CD14-positive monocyte (primary cell): ENCODE data around the gene ARHGEF9. TPM values are rescaled to one million over a fixed set of nuclear protein-coding genes. Genes with fewer than 3 reads are reported as not detected.

ENCODE experiments used
- DNase-seq, 3 donors: peaks; one replicate each; pipeline ENCODE4 v3.0.0-alpha.2; 2011 to 2022
- H2AFZ ChIP-seq: 2 replicates; pipeline ENCODE4 v1.6.0; 2012; ENCODE audit warnings: mild to moderate bottlenecking, low read depth, low read length, inconsistent platforms; ENCODE audit not compliant: insufficient read depth, poor library complexity, severe bottlenecking
- H3K27ac ChIP-seq, 2 donors: 1 replicate in 1 of 2; 2 replicates in 1 of 2; pipeline ENCODE4 v1.5.1; 2012 to 2013; ENCODE audit warnings: low read length in 2 of 2, control low read depth in 1 of 2, inconsistent platforms in 1 of 2, low read depth in 1 of 2, mild to moderate bottlenecking in 1 of 2
- H3K27me3 ChIP-seq, 2 donors: one replicate each; pipeline versions ENCODE4 v1.6.0 to v1.6.1; 2011 to 2013; ENCODE audit warnings: low read length in 2 of 2; ENCODE audit not compliant: control insufficient read depth in 2 of 2, insufficient read depth in 2 of 2
- H3K36me3 ChIP-seq, 2 donors: replicated peaks in 1 of 2; 1 replicate in 1 of 2; 2 replicates in 1 of 2; pipeline versions ENCODE4 v1.5.1 to v1.6.1; 2012 to 2013; ENCODE audit warnings: low read length in 2 of 2, control low read depth in 1 of 2, inconsistent platforms in 1 of 2, mild to moderate bottlenecking in 1 of 2; ENCODE audit not compliant: insufficient read depth in 2 of 2, control insufficient read depth in 1 of 2
- H3K4me1 ChIP-seq, 2 donors: 1 replicate in 1 of 2; 2 replicates in 1 of 2; pipeline versions ENCODE4 v1.5.1 to v1.6.1; 2012 to 2013; ENCODE audit warnings: low read length in 2 of 2, control low read depth in 1 of 2, inconsistent platforms in 1 of 2, mild to moderate bottlenecking in 1 of 2, moderate library complexity in 1 of 2; ENCODE audit not compliant: insufficient read depth in 2 of 2, control insufficient read depth in 1 of 2
- H3K4me2 ChIP-seq: replicated peaks from 2 replicates; pipeline ENCODE3; 2012; ENCODE audit warnings: low read length, moderate library complexity, mild to moderate bottlenecking; ENCODE audit not compliant: poor library complexity, severe bottlenecking; ENCODE audit errors: extremely low read depth
- H3K4me3 ChIP-seq, 3 experiments: fragments of 200-600 bp in 1 of 3; sonication (generic) in 1 of 3; replicated peaks in 1 of 3; 1 replicate in 2 of 3; 2 replicates in 1 of 3; pipeline ENCODE4 v1.5.1; 2011 to 2013; ENCODE audit warnings: low read length in 3 of 3, mild to moderate bottlenecking in 3 of 3, control low read depth in 2 of 3, low read depth in 2 of 3, inconsistent platforms in 1 of 3, moderate library complexity in 1 of 3
- H3K79me2 ChIP-seq: 2 replicates; pipeline ENCODE4 v1.6.0; 2012; ENCODE audit warnings: mild to moderate bottlenecking, control low read depth, inconsistent platforms, low read length, moderate library complexity; ENCODE audit not compliant: insufficient read depth
- H3K9ac ChIP-seq: 2 replicates; pipeline ENCODE4 v1.6.0; 2017; ENCODE audit warnings: low read length, mild to moderate bottlenecking; ENCODE audit not compliant: insufficient read depth, poor library complexity, severe bottlenecking
- H3K9me3 ChIP-seq, 2 donors: replicated peaks in 1 of 2; 1 replicate in 1 of 2; 2 replicates in 1 of 2; pipeline versions ENCODE4 v1.5.1 to v1.6.1; 2012 to 2013; ENCODE audit warnings: low read length in 2 of 2, control low read depth in 1 of 2; ENCODE audit not compliant: control insufficient read depth in 1 of 2, insufficient read depth in 1 of 2
- H4K20me1 ChIP-seq: 2 replicates; pipeline ENCODE4 v1.6.0; 2012; ENCODE audit warnings: mild to moderate bottlenecking, low read length, control low read depth, moderate library complexity; ENCODE audit not compliant: insufficient read depth
- H3K27ac Mint-ChIP-seq, 7 donors: one replicate each; pipeline ENCODE4 v1.8.0; 2020; ENCODE audit warnings: mild to moderate bottlenecking in 7 of 7, mixed read lengths in 7 of 7, moderate library complexity in 6 of 7, inconsistent platforms in 2 of 7
- H3K27me3 Mint-ChIP-seq, 3 donors: one replicate each; pipeline ENCODE4 v1.8.0; 2021 to 2022; ENCODE audit warnings: low read depth in 3 of 3, mild to moderate bottlenecking in 3 of 3, mixed read lengths in 3 of 3, moderate library complexity in 3 of 3, inconsistent platforms in 1 of 3
- H3K36me3 Mint-ChIP-seq, 2 donors: one replicate each; pipeline ENCODE4 v1.8.0; 2020; ENCODE audit warnings: mixed read lengths in 2 of 2, inconsistent platforms in 1 of 2, mild to moderate bottlenecking in 1 of 2
- H3K4me1 Mint-ChIP-seq: one replicate; pipeline ENCODE4 v1.8.0; 2020; ENCODE audit warnings: mild to moderate bottlenecking, mixed read lengths
- H3K4me3 Mint-ChIP-seq, 2 donors: one replicate each; pipeline ENCODE4 v1.8.0; 2020; ENCODE audit warnings: mild to moderate bottlenecking in 2 of 2, mixed read lengths in 2 of 2, moderate library complexity in 1 of 2
- H3K9me3 Mint-ChIP-seq, 7 donors: one replicate each; pipeline ENCODE4 v1.8.0; 2020 to 2022; ENCODE audit warnings: mixed read lengths in 7 of 7, mild to moderate bottlenecking in 6 of 7, moderate library complexity in 6 of 7, inconsistent platforms in 2 of 7
- WGBS: methylation state at CpG from one replicate; pipeline ENCODE4 v1.1.5; 2013; ENCODE audit warnings: missing lambda C conversion rate; ENCODE audit not compliant: insufficient coverage; 5-methylcytosine and 5-hydroxymethylcytosine counted together
- intact Hi-C, 2 donors: fragments of 100-400 bp; cut with micrococcal nuclease; formaldehyde crosslinking; loops; one replicate each; pipeline versions ENCODE4 v1.15.0 to v1.15.1; 2023
- polyA plus RNA-seq, 3 donors: library from polyadenylated mRNA; depleted of rRNA in 1 of 3; unstranded in 2 of 3; stranded (reverse) in 1 of 3; fragments of 300-500 nt in 2 of 3; fragments of >200 nt in 1 of 3; fragmentation: Illumina TruSeq in 2 of 3; gene quantifications; 1 replicate in 2 of 3; 2 replicates in 1 of 3; pipeline ENCODE4 v1.2.3, GENCODE V29; 2012 to 2021
- TF ChIP-seq, protein P1 (sequence below): fragments of 200-600 bp; IDR thresholded peaks from one replicate; pipeline ENCODE4 v1.8.0; 2022; ENCODE audit warnings: antibody characterized with exemption, mild to moderate bottlenecking

ARHGEF9 gene
- polyA plus RNA-seq, 3 donors = 0.84 to 5.5 (median 2.6) TPM

GRCh38 chrX:63761639-63762038, 23.4 kb downstream of the ARHGEF9 start:
- no peak overlapping the region for H3K4me2 ChIP-seq
- H3K27me3 ChIP-seq = no peaks in the 10 kb centered on the region
- TF ChIP-seq, protein P1, sequence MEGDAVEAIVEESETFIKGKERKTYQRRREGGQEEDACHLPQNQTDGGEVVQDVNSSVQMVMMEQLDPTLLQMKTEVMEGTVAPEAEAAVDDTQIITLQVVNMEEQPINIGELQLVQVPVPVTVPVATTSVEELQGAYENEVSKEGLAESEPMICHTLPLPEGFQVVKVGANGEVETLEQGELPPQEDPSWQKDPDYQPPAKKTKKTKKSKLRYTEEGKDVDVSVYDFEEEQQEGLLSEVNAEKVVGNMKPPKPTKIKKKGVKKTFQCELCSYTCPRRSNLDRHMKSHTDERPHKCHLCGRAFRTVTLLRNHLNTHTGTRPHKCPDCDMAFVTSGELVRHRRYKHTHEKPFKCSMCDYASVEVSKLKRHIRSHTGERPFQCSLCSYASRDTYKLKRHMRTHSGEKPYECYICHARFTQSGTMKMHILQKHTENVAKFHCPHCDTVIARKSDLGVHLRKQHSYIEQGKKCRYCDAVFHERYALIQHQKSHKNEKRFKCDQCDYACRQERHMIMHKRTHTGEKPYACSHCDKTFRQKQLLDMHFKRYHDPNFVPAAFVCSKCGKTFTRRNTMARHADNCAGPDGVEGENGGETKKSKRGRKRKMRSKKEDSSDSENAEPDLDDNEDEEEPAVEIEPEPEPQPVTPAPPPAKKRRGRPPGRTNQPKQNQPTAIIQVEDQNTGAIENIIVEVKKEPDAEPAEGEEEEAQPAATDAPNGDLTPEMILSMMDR = no peak
- H3K4me1 ChIP-seq = no peaks in the 10 kb centered on the region
- no CpG with 5 or more reads among the region's 1 CpG for whole genome bisulfite sequencing
- no peak overlapping the region for H3K4me3 ChIP-seq
- Mint-ChIP-seq H3K9me3 (no peaks in the 10 kb centered on the region), H3K4me1 (peaks cover 4% of the 10 kb centered on the region), H3K27me3 (no peaks in the 10 kb centered on the region), H3K27ac (no peak overlapping the region), H3K4me3 (no peak overlapping the region), H3K36me3 (no peaks in the 10 kb centered on the region)
- DNase-seq = no peak
- H3K36me3 ChIP-seq = no peaks in the 10 kb centered on the region
- H2AFZ ChIP-seq = peak overlapping the region; percentile 11
- no peaks in the 10 kb centered on the region for H3K79me2 ChIP-seq
- no peak overlapping the region for H3K9ac ChIP-seq
- no peaks in the 10 kb centered on the region for H3K9me3 ChIP-seq
- no peak overlapping the region for H3K27ac ChIP-seq
- H4K20me1 ChIP-seq = no peaks in the 10 kb centered on the region
- intact Hi-C loops = no loop called here

DNA sequence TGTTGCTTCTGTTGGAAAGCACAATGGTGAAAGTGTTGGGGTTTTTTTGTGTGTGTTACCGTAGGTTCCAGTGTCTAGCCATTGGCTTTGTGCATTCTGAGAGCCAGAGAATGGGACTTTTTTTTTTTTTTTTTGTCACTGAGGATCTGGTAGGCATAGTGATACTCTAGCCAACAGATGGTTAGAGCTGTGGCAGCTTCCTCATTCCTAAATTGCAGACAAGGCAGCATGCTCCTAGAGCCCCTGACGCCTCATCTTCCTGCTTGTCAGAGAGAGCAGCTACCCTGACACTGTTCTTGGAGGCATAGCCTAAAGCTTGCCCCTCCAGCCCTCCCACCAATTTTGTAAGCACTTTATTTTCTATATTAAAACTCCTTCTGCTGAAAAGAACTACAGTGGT, 27.0 kb downstream of the ARHGEF9 start:
- Mint-ChIP-seq H3K36me3 (no peaks in the 10 kb centered on the region), H3K27me3 (peaks cover 0 to 5% (median 0%) of the 10 kb centered on the region in 3 donors), H3K4me1 (peaks cover 13% of the 10 kb centered on the region), H3K27ac (no peak overlapping the region), H3K4me3 (no peak overlapping the region), H3K9me3 (peaks cover 0 to 5% (median 0%) of the 10 kb centered on the region in 7 donors)
- H3K4me3 ChIP-seq = no peak overlapping the region
- no peaks in the 10 kb centered on the region for H3K36me3 ChIP-seq
- no peak overlapping the region for H3K4me2 ChIP-seq
- H3K9ac ChIP-seq = no peak overlapping the region
- no peaks in the 10 kb centered on the region for H3K79me2 ChIP-seq
- no peak for DNase-seq
- H3K4me1 ChIP-seq = peaks cover 9 to 11% of the 10 kb centered on the region in 2 donors
- H4K20me1 ChIP-seq = no peaks in the 10 kb centered on the region
- H3K27ac ChIP-seq = no peak overlapping the region
- TF ChIP-seq, protein P1 = no peak
- no CpG with 5 or more reads among the region's 2 CpGs for WGBS
- intact Hi-C loops = loop anchor here (10.0 kb wide), 2 partner anchors 447 to 1777 kb away; partner anchors contain the start of genes AMER1 (in 1 of the 2) and LAS1L (in 1 of the 2)
- no peaks in the 10 kb centered on the region for H3K9me3 ChIP-seq
- H2AFZ ChIP-seq = no peak overlapping the region
- H3K27me3 ChIP-seq = no peaks in the 10 kb centered on the region
